NCI-H82 treated with DMSO at 0.1 percent for 48 hours (cell line): Measurements from ENCODE around the gene CYTH4.
"Not testable (repeated sequence)": the region's sequence is repeated elsewhere in the genome, so short reads cannot be mapped to it uniquely, and the experiment has no call there.

Experiments
- DNase-seq: peaks from one replicate; lab custom pipeline; 2025; ENCODE audit not compliant: unreplicated experiment; lab: John Stamatoyannopoulos, UW

Gene CYTH4

GRCh38 chr22:37326726-37327125 lies 44.4 kb downstream of the CYTH4 start:
- no peak for DNase-seq

GRCh38 chr22:37328017-37328416 lies 45.7 kb downstream of the CYTH4 start:
- DNase-seq = no peak

GRCh38 chr22:37328538-37329237 lies 46.4 kb downstream of the CYTH4 start:
- DNase-seq = not testable (repeated sequence)

GRCh38 chr22:37329238-37330140 lies 47.2 kb downstream of the CYTH4 start:
- no peak for DNase-seq

GRCh38 chr22:37330200-37331033 lies 48.1 kb downstream of the CYTH4 start:
- DNase-seq = no peak

- DNase-seq = no peak
Observed at GRCh38 chr22:37331034-37331428, 48.7 kb downstream of the CYTH4 start.

- DNase-seq = no peak
Observed at GRCh38 chr22:37331856-37332536, 49.7 kb downstream of the CYTH4 start.

GRCh38 chr22:37333724-37334460 lies 51.6 kb downstream of the CYTH4 start:
- no peak for DNase-seq

- DNase-seq = no peak
Observed at GRCh38 chr22:37334461-37334858, 52.2 kb downstream of the CYTH4 start.

GRCh38 chr22:37334859-37335805 lies 52.8 kb downstream of the CYTH4 start:
- no peak for DNase-seq

- DNase-seq = no peak
Observed at GRCh38 chr22:37335806-37336199, 53.5 kb downstream of the CYTH4 start.

- no peak for DNase-seq
Observed at GRCh38 chr22:37336579-37336978, 54.3 kb downstream of the CYTH4 start.

GRCh38 chr22:37337204-37337943 lies 55.1 kb downstream of the CYTH4 start:
- no peak for DNase-seq

- no peak for DNase-seq
Observed at GRCh38 chr22:37338539-37339246, 56.4 kb downstream of the CYTH4 start.

GRCh38 chr22:37340331-37341262 lies 58.3 kb downstream of the CYTH4 start:
- no peak for DNase-seq

- no peak for DNase-seq
Observed at GRCh38 chr22:37342065-37342464, 59.8 kb downstream of the CYTH4 start.

- no peak for DNase-seq
Observed at GRCh38 chr22:37343348-37343747, 61.0 kb downstream of the CYTH4 start.
